HG02588 (cell line): ENCODE results near the gene SHANK1.
"Not testable (repeated sequence)": the region's sequence is repeated elsewhere in the genome, so short reads cannot be mapped to it uniquely, and the experiment has no call there.

Experiments used
- ATAC-seq: cut with Tn5 transposase; IDR thresholded peaks from one replicate; pipeline ENCODE4 v1.9.1; 2021; ENCODE audit warnings: mild to moderate bottlenecking, moderate library complexity; ENCODE audit not compliant: unreplicated experiment

Gene SHANK1

DNA sequence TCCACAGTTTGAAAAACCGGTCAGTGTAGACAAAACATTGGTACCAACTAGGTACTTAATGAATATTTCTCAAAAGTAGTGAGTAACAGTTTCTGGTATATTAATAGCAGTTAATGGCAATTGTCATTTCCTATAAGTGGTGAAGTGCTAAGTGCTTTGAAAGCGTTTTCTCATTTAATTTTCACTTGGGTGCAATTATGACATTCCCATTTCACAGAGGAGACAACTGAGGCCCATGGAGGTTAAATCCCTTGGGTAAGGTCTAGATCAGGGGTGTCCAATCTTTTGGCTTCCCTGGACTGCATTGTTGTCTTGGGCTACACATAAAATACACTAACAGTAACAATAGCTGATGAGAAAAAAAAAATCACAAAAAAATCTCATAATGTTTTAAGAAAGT, 79.2 kb downstream of the SHANK1 start:
- no peak for ATAC-seq

DNA sequence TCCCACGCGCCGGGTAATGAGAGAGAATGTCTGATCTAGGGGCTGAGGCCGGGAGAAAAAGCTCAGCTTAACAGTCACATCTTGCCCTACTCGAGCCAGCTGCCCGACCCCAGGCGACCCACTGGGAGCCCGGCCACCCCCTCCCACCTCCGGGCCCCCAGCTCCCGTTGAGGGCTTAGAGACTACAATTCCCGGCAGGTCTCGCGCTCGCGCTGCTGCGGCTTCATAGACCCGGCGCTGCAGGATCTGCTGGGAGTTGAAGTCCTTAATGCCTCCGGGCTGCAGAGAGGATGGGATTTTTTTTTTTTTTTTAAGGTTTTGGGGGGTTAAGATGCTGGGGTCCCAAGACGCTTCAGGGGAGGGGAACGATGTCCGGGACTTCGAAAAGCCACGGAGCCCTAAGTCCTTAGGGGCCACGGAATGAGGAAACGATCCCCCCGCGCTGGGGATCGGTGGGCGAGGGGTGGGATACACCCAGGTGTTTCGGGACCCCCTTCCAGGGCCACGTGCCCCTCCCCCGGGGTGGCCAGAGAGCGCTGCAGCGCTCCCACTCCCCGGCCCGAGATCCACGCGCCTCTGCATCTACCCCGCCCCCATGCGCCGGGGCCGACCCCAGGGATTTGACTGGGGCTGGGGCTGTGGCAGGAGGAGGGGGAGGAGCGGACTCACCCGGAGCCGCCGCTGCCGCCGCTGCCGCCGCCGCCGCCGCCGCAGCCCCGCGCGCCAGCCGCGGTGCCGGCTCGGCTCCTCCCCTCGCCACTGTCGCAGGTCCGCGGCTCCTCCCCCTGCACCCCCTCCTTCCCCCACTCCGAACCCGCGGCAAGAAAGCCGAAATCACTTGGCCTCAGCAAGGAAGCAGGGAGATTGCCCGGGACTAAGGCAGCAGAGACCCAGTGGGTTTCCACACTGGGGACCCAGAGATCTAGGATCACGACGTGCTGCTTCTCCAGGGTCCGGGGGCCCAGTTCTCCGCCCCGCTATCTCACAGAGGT, 80.2 kb downstream of the SHANK1 start, which contains the start of gene SYT3:
SYT3 (minus strand) TSS at position 761 of the 992 bp plus-strand sequence. CDS start 2,470 bp downstream, outside the sequence.
- no peak for ATAC-seq

DNA sequence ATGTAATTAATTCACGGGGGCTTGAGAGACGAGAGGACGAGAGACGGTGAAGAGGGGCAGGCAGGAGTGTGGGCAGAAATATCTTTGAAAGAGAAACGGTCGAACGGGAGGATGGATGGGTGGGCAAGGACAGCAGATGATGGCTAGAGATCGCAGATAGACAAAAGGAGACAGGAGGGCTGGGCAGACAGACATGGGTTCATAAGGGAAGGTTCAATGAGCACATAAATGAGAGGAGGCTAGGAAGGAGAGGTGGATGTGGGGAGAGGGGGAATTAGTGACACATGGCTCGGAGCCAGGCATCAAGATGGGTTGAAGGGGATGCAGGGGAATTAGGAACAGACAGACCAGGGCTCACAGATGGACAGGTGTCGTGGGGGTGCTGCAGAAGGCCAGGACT, 81.0 kb downstream of the SHANK1 start:
- ATAC-seq, result no peak

DNA sequence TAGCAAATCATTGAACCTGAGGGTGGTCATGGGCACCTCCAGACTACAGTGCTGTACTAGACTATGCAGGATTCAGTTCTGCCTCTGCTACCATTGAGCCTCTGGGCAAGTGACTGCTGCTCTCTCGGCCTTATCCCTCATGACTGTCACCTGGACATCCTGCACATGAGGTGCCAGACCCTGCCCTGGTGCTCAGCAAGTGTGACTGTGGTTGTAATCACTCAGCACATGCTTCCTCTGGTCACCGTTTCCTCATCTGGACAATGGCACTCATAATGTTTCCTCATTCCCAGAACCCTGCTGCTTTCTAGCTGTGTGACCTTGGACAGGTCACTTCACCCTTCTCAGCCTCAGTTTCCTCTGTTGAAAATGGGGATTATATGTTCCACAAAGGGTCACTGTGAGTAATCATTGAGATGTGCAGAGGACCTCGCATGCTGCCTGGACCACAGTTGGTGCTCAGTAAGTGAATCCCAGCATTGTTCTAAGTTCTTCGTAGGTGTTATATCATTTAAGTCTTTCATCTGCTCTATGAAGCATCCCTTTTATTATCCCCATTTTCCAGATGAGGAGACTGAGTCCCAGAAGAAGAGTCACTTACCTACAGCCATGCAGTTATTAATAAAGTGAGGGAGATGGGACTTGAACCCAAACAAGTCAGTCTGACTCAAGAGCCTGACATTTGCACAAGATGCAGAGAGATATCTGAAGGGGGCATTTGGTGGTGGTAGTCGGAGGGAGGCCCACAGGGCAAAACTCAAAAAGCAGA, 83.1 kb downstream of the SHANK1 start:
- no peak for ATAC-seq

DNA sequence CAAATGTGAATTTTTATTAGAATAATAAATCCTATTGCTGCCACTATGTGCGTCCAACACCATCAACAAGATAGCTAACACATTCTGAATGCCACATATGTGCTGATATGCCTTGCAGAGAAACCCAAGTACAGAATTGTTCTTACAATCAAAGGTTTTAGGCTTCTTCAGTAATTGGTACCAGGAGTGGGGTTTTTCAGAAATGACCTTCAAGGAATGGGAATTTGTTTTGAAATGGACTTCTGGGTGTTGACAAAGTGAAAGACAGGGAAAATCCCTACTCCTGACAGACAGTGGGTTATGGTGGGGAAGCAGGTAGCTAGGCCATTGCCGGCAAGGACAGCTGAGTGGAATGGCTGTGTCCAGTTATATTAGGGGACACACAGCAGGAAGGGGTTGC, 85.6 kb downstream of the SHANK1 start:
- ATAC-seq, result no peak

DNA sequence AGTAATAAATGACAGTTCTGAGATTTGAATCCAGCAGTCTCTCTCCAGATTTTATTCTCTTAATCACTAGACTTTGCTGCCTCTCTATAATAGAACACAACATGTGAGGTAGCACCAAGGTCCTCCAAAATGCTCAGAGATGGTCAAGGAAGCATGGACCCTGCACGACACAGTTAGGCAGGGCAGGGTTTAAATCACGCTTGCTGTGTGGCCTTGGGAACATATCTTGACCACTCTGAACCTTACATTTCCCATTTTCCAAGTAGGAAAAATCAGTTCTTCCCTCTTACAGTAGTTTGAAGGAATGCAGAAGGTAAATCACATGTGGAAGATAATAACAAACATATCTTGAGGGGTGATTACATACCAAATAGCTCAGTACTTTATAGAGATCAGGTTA, 86.2 kb downstream of the SHANK1 start:
- ATAC-seq, result no peak

DNA sequence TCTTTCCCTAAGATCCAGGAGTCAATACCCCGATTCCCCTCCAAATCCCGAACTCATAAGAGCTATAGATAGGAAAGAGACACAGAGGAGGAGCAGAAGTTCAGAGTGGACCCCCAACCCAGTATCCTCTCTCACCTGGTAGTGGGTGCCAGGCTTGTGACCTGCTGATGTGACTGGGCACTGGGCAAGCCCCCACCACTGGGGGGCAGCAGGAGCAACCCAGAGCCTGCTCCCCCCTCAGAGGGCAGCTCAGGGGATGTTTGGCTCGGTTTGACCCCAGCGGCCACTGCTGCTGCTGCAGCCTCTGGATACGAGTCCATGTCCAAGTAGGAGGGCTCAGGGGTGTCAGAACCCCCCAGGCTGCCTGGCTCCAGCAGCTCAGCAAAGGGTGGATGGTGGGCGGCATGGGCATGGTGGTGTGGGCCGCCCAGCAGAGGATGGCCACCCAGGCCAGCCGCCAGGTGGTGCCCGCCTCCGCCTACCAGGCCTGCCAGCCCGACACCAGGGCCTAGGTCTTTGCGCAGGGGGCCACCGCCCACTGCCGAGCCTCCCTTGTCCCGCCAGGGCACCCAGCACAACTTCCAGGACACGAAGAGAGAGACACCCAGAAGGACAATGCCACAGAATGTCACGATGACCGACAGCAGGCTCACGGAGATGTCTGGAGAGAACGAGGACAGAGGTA, 87.3 kb downstream of the SHANK1 start:
- ATAC-seq, result no peak

DNA sequence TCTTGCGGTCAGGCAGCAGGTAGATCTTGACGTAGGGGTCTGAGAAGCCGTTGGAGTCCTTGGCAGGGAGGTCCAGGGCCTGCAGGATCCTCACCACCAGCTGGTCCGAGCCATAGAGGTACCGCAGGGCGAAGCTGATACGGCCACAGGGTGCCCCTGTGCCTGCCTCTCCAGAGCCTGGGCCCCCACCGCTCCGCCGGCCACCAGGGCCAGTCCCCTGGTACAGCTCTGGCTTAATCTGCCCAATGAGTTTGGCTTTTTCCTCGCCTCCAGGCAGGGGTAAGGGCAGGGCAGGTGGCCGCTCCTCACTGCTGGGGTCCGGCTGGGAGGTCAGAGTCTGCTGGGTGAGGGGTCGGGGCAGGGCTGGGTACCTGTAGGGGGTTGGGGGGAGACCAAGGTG, 89.8 kb downstream of the SHANK1 start:
- ATAC-seq, result no peak

DNA sequence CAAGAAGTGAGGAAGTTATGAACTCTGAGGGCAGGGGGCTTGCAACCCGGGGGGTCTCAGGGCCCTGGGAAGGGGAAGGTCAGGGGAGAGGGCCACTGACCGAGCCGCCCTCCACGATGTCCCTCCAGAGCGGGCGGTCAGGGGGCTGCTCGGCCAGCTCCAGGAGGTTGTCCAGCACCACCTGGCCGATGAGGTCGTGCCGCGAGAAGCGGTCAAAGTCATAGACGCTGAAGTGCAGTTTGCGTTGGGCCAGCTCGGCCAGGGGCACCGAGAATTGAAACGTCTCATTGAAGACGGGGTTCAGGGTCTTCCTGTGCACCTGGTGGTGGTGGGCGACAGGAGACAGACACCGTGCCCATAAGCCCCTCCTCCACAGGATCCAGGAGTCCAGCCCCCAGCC, 90.4 kb downstream of the SHANK1 start:
- ATAC-seq, result no peak

DNA sequence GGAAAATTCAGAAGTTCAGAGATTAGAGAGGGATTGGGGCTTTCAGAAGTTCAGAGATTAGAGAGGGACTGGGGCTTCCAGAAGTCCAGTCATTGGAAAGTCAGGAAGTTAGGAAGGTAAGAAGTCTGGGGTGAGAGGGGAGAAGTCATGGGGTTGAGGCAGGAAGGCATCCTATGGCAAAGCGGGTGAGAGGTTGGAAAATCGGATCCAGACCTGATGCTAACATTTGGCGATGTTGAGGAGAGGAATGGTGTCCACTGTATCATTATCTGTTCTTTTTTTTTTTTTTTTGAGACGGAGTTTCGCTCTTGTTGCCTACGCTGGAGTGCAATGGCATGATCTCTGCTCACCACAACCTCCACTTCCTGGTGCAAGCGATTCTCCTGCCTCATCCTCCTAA, 91.1 kb downstream of the SHANK1 start:
- ATAC-seq, result no peak

DNA sequence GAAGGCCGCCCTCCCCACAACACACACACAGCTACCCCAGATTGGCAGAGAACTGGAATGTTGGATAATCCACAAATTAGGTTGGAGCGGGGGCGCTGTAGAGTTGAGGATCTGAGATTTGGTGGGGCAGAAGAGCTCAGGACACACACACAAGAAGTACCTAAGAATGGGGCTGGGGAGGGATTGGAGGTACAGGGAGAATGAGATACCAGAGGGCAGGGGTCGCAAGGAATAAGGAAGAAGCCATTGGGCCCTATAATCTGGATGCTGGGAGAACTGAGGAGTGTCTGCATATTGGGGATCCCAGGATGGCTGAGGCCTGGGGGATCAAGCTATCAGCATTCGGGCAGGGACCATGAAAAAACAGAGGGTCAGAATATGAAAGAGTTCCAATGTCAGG, 91.5 kb downstream of the SHANK1 start:
- no peak for ATAC-seq

DNA sequence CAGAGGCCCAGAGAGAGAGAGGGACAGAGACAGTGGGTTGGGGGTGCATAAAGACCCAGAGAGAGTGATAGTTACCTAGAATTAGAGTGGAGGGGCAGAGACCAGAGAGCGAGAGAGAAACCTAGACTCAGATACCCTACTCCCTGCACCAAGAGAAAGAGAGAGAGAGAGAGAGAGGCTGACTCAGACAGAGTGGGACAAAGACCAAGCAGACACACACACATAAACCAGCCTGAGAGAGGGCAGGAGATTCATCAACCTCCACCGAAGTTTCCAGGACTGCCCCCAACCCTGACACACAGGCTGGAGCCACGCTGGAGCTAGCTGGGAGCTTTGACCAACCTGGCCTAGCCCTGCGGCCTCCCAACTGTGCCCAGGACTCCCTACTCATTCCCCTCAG, 92.8 kb downstream of the SHANK1 start:
- no peak for ATAC-seq

DNA sequence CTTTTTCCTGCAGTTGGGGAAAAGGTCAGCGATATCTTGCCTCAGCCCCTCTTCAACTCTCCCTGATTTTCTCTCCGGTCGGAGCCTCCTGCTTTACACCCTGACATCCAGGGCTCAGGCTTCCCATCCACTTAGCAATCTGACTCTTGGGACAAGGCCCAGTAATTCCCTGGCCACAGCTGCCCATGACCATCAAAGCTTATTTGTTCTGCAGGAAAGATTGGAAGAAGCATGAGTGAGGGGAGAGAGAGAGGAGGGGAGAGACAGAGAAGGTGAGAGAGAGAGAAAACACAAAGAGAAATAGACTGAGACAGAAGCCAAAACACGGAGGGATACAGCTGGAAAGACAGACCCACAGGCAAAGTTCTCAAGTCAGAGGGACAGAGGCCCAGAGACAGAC, 93.6 kb downstream of the SHANK1 start:
- no peak for ATAC-seq

DNA sequence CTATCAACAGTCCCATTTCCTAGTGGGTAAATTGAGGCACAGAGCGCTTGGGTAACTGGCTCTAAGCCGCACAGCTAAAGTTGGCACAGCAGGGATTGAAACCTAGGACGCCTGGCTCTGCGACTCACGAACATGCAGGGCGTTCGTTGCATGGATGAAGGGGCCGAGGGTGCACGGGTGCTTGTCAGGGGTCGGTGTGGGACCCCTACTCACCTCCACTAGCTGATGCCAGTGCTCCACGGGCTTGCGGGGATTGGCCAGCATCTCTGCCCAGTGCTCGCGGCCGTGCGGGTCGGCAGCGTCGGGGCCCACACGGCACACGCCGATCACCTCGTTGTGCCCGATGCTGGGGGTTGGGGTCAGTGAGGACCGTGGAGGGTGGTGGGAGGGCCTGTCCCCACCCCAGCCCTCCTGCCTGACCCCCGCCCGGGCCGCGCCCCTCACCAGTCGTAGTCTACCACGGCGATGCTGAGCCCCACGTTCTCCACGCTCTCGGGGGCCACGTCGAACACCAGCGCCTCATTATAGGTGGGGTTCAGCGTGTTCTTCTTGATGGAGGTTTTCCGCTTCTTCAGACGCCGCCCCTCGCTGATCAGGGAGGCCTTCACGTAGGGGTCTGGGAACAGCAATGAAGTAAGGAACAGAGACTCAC, 94.5 kb downstream of the SHANK1 start:
- no peak for ATAC-seq

DNA sequence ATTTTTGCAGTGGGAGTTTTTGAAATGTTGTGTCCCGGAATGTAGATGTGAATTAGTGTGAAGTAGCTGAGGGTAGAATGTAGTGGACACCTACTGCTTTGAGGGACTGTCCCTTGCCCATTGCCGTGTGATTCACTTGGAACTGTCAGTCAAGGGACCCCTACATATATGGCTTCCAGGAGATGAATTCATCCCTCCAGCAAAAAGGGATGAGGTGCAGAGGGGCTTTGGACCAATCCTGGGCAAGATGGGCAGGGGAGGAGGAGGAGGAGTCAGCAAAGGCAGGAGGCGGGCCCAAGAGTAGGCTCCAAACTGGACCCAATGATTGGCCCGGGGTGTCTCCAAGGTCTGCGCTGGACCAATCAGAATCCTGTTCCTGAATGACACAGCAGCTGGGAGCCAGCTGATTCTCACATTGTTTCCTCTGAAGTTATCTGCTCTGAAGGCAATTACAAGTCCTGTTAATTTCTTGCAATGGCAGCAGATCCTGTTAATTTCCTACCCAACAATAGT, 99.2 kb downstream of the SHANK1 start:
- not testable (repeated sequence) for ATAC-seq

DNA sequence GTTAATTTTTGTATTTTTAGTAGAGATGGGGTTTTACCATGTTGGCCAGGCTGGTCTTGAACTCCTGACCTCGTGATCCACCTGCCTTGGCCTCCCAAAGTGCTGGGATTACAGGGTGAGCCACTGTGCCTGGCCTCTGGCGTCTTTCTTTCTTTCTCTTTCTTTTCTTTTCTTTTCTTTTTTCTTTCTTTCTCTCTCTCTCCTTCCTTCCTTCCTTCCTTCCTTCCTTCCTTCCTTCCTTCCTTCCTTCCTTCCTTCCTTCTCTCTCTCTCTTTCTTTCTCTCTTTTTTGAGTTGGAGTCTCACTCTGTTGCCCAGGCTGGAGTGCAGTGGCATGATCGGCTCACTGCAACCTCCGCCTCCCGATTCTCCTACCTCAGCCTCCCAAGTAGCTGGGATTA, 100.4 kb downstream of the SHANK1 start:
- not testable (repeated sequence) for ATAC-seq

DNA sequence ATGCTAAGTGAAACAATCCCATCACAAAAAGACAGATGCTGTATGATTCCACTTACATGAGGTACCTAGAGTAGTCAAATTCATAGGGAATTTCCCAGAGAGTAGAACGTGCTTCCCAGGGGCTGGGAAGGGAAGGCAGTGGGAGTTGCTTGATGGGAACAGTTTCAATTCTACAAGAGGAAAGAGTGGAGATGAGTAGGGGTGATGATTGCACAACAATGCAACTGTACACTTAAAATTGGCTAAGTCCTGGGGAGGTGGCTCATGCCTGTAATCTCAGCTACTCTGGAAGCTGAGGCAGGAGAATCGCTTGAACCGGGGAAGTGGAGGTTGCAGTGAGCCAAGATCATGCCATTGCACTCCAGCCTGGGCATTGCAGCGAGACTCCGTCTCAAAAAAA, 101.2 kb downstream of the SHANK1 start:
- ATAC-seq, result not testable (repeated sequence)

DNA sequence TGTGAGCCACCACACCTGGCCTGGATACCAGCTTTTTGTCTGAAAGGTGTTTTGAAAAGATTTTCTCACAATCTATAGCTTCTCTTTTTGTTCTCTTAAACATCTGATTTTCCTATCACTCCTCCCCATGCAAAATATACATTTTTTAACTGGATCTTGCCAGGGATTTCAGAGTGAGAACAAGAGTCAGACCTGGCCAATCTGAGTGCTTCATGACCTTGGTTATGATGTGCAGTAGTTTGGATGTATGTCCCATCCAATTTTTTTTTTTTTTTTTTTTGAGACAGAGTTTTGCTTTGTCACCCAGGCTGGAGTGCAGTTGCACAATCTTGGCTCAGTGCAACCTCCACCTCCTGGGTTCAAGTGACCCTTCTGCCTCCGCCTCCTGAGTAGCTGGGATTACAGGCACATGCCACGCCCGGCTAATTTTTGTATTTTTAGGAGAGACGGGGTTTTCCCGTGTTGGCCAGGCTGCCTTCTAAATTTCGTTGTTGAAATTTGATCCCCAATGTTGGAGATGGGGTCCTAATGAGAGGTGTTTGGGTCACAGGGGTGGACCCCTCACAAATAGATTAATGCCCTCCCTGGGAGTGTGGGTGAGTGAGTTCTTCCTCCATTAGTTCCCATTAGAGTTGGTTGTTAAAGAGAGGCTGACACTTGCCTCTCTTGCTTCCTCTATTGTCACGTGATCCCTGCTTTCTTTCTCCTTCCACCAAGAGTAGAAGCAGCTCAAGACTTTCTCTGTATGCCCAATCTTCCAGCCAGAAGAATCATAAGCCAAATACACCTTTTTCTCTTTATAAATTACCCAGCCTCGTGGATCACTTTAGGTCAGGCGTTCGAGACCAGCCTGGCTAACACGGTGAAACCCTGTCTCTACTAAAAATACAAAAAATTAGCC, 106.8 kb downstream of the SHANK1 start:
- not testable (repeated sequence) for ATAC-seq
